ENCODE measurements around the gene C2orf80. TPM values are rescaled to one million over a fixed set of nuclear protein-coding genes. Genes with fewer than 3 reads are reported as not detected.

Gene C2orf80
- total RNA-seq, 1 donor from 2014 or later, result not detected

DNA sequence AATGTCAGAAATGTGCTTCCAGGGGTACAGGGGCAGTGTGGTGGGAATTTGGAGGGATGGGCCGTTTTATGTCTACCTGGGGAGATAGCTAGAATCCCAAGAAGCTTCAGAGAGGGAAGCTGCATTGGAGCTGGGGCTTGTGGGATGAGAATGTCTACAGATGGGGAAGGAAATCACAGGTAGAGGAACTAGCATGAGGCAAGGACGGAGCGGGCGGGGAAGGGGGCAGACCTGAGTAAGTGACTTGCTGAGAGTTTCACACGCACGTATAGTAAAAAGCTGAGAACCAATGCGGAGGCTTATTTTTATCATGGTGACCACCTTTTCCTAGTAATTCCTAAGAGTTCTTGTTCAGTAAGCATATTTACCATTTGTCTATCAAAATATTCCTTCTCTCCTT lies 6.3 kb downstream of the C2orf80 start:
- no peak for ATAC-seq
- intact Hi-C loops (cut with micrococcal nuclease), result no loop called here
- no peak for DNase-seq

DNA sequence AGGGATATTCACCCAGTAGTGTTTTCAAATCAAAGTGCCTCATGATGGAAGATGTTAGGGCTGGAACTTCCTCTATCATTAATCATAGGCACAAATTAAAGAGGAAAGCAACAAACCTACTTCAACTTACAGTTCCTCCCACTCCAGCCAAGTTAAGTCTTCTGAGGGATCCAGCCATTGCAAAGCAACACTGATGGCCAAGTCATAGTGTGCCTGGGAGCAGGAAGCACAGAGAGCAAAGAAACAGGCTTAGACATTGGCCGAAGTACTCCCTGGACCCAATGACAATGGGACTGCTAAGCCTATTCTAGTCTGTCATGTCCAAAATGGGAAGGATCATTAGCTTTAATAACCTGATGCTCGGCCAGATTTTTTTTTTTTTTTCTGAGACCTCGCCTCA lies 7.0 kb downstream of the C2orf80 start:
- intact Hi-C loops (cut with micrococcal nuclease), result no loop called here
- no peak for DNase-seq
- ATAC-seq, result no peak

DNA sequence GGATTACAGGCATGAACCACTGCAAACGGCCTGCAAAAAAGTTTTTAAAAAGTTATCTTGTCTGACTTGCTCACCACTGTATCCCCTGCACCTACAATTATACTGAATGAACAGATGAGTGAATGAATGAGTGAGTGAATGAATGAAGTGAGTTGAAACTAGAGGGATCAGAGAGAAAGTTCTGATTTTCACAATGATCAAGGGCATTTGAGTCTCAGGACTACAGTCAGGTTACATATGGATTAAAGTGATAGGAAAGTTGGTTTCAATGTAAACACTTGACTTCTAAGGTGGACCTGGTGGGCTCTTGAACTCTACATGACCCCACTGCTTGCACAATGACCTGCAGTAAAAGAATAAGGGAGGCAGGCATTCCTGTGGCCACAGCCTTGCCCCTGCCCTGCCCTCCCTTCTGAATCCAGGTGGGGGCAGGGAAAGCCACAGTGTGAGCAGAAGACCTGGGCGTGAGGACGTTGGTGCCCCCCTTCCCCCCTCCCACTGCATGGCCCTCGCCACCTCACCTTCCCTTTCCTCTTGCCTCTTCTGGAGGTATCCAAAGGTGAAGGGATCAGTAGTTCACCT lies 10.7 kb downstream of the C2orf80 start:
- DNase-seq (no peak), ATAC-seq (no peak)
- intact Hi-C loops (cut with micrococcal nuclease), result no loop called here

DNA sequence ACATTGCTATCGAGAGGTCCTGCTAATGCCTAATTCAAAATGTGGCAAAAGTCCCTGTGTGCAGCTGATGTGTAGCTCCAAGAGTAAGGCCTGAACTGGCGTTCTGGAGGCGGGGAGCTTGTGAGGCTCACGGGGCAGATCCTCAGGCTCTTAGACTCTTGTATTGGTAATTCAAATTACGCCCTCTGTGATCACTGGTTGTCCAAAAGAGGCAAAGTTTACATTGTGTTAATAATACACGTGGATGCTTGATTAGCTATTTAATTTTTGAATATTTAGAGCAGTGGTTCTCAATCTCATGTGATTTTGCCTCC lies 14.0 kb downstream of the C2orf80 start:
- intact Hi-C loops (cut with micrococcal nuclease), result no loop called here
- DNase-seq (no peak), ATAC-seq (no peak)

DNA sequence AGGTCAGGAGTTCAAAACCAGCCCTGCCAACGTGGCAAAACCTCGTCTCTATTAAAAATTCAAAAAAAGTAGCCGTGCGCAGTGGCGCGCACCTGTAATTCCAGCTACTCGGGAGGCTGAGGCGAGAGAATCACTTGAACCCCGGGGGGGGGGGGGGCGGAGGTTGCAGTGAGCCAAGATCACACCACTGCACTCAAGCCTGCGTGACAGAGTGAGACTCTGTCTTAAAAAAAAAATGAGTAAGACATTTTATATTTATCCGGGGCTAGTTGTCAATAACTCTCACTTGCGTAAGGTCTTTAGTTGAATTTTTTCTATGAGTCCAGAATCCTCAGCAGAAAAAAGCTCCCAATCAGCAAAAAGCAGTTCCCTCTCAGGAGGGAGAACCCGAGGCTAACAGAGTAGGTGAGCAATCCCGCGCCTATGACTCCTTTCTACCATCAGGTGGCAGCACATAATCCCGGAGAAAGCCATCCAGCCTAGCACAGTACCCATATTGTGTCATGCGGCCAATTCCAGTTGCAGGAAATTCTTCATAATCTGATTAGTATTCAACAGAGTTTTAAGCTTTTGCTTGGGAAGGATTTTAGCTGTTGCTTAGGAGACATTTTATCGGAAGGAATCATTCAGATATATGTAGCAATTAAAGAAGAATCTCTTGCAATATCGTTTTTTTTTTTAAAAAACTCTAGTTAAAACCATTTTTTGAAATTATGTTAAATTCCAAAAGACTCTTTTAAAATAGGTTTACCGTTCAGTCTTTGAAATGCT lies 14.6 kb downstream of the C2orf80 start:
- ATAC-seq (peak; percentile 98), DNase-seq (peak; percentile 52)
- intact Hi-C loops (cut with micrococcal nuclease), result no loop called here

DNA sequence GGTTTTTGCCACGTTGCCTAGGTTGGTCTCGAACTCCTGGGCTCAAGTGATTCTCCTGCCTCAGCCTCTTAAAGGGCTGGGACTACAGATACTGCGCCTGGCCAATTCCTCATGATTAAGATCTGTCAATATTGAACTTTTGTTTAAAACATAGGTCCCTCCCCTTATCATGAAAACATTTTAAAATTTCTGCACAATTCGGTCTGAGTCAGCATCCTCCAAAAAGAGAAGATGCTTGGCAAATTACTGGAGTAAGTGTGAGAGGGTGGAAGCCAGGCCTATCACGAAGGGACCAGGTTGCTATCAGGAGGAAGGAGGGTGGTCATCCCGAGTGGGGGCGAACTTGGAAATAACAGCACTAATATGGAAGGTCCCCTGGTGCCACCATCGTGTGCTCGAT lies 15.7 kb downstream of the C2orf80 start:
- intact Hi-C loops (cut with micrococcal nuclease), result no loop called here
- ATAC-seq, result no peak

DNA sequence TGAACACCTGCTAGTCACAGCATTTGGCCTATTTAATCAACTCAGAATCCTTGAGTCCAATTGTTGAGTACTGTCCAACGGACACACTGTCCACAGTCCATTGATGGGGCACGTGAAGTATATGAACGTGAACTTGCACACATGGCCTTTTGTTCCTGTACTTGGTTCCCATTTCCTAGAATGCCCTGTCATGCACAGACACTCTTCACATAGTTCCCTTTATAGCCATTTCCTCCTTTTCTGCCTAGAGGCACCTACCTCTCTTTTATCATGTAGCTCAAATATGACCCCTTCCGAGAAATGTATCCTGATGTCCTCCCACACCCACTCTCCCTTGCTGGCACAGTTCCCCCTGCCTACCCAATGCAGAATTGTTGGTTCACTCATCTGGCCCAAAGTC lies 17.7 kb downstream of the C2orf80 start:
- intact Hi-C loops (cut with micrococcal nuclease), result no loop called here
- ATAC-seq, result peak; percentile 68
- no peak for DNase-seq

More for the DNA sequence above, 15.7 kb downstream of the C2orf80 start:
- no peak for DNase-seq

DNA sequence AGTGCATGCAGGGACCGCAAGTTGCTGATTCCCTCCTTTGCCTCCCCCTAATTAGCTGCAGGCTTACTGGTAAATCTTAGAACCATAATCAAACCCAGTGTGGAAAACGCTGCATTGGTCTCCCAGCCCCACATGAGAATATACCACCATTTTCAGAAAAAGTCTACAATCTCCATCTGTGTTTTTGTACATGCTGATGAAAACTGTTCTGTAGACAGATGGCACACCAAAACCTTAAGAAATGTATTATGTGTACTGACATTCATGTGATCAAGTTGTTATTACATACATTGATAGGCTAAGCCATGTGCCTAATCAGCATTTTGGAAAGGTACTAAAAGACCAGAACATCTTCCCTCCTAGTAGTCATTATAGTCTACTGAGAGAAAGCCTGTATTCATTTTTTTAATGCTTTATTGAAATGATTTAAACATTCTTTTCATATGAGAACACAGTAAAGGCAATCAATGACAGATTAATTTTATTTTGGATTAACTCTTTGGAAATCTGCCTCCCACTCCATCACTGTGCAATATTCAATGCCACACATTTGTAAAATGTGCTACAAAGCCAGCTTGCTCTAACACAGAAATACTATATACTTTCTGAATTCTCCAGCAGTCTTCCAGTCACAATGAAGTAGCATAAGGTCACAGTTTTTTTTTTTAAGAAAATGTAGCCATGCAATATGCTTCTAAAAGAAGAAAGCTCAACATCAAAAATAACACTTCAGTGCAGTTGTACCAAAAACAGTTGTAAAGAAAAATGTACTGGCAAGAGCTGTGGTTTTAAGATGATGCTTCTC lies 24.7 kb downstream of the C2orf80 start:
- no peak for DNase-seq
- no peak for ATAC-seq
- intact Hi-C loops (cut with micrococcal nuclease), result no loop called here

DNA sequence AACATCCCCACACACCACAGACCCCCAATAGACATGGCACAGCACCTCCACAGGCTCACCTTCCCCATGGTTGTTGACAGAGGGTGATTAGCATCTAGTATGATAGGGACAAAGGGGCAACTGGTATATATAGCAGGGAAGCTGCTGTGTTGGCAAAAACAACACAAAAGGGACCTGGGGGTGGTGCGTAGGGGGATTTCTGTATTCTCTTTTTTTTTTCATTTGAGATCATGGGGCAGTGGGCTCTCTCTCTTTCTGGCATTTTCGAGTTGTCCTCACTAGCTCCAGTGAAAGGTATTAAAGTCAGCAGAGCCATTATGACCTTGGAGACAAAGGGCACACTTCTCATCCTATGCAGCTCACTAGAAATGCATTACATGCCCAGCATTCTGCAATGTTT lies 26.3 kb downstream of the C2orf80 start, which contains the start of gene CRYGA:
CRYGA (minus strand) TSS at position 101 of the 400 bp plus-strand sequence; CDS start at position 68, 33 bp downstream.
- intact Hi-C loops (cut with micrococcal nuclease), result no loop called here
- ATAC-seq (no peak), DNase-seq (no peak)

DNA sequence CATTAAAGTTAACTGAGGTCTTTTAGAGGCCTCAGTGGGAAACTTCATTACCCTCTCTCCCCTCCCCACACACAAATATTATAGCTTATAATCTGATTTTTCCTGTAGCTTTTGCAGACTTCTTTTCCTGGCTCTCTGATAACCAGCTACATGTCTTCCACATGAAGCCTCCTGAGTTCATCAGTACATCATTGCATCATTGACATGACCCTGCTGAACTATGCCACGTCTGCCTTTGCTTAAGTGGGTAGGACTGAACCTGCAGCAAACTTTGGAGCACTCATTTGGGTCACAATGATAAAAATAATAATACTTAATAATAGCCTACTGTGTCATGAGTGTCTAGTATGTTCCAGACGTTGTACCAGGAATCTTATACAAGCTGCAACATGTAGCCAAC lies 33.4 kb downstream of the C2orf80 start:
- DNase-seq (no peak), ATAC-seq (no peak)
- intact Hi-C loops (cut with micrococcal nuclease), result no loop called here

DNA sequence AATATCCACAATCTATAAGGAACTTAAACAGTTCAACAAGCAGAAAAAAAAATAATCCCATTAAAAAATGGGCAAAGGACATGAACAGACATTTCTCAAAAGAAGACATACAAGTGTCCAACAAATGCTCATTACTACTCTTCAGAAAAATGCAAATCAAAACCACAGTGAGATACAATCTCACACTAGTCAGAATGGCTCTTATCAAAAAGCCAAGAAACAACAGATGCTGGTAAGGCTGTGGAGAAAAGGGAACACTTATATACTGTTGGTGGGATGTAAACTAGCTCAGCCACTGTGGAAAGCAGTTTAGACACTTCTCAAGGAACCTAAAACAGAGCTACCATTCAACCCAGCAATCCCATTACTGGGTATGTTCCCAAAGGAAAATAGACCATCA lies 36.7 kb downstream of the C2orf80 start:
- DNase-seq (no peak), ATAC-seq (no peak)
- intact Hi-C loops (cut with micrococcal nuclease), result no loop called here

DNA sequence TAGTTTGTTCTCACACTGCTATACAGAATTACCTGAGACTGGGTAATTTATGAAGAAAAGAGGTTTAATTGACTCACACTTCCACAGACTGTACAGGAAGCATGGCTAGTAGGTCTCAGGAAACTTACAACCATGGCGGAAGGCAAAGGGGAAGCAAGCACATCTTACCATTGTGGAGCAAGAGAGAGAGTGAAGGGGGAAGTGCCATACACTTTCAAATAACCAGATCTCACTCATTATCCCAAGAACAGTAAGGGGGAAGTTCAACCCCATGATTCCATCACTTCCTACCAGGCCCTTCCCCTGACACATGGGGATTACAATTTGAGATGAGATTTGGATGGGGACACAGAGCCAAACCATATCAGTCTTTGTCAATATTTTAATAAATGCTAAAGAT lies 38.9 kb downstream of the C2orf80 start:
- DNase-seq (no peak), ATAC-seq (no peak)
- intact Hi-C loops (cut with micrococcal nuclease), result no loop called here

DNA sequence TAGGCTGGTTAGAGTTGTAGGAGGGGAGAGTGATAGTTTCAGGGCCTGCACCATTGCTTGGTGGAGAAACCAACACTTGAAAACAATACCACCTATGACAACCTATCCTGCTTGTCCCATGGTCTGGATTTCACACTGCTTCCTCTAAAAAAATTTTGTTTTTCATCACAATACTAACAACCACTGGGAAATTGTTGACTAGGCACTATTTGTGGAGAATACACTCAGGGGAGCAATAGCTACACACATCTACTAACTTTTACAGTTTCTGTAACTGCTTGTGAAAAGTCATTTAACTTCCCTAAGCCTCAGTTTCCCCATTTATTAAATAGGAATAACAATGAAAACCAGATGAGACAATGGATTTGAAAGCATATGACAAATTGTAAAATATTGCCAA lies 39.7 kb downstream of the C2orf80 start:
- intact Hi-C loops (cut with micrococcal nuclease), result no loop called here
- DNase-seq (no peak), ATAC-seq (no peak)

DNA sequence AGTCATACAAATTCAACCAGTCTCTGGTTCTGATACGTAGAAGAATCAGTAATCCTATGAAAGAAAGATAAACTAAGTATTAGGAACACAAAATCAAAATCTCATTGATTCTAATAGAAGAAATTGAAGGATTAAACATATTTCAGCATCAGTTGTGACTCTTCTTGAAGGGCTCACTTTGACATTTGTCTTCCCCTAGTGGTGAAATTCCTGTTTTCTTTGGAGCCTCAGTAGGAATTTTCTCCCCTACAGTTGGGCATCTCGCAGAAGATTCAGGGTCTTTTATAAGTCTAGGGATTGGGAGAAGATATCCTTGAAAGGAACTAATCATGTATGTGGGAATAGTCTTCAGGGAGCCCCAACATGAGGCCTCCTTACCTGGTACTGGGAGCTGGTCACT lies 41.0 kb downstream of the C2orf80 start:
- ATAC-seq, result no peak
- DNase-seq, result no peak
- intact Hi-C loops (cut with micrococcal nuclease), result no loop called here

DNA sequence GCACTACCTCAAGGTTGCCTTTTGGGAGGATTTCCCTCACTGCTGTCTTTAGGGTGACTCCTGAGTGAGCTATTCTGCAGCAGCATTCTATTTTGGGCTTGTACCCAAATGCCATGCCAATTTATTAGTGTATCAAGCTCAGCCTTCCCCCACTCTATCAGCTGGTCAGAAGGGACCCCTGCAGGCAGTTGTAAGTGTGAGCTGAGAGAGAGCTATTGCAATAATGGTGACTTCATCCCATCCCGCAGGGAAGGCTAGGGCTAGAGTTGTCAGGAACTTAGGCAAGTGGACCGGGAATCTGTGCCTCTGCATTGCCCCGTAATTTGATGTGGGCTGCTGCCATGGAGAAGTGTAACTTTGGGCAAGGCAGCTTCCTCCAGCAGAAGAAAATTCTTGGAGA lies 42.1 kb downstream of the C2orf80 start:
- DNase-seq (no peak), ATAC-seq (no peak)
- intact Hi-C loops (cut with micrococcal nuclease), result no loop called here

DNA sequence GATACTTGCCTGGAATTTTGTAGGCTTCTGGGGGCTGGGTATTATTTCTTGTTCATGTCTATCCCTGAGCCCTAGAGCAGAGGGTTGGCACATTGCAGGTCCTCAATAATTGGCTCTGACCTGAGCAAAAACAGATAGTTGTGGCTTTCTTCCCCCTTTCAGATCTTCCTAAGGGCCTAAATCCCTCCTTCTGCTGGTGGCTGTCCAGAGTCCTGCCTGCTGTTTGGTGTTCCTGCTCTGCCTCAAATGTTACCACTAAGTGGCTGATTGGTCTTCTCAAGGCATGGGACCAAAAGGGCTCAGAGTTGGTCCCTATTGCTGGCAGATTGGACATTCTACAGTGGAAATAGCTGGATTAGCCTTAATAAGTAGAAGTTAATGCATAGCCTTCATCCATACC lies 42.8 kb downstream of the C2orf80 start:
- DNase-seq (no peak), ATAC-seq (no peak)
- intact Hi-C loops (cut with micrococcal nuclease), result no loop called here

DNA sequence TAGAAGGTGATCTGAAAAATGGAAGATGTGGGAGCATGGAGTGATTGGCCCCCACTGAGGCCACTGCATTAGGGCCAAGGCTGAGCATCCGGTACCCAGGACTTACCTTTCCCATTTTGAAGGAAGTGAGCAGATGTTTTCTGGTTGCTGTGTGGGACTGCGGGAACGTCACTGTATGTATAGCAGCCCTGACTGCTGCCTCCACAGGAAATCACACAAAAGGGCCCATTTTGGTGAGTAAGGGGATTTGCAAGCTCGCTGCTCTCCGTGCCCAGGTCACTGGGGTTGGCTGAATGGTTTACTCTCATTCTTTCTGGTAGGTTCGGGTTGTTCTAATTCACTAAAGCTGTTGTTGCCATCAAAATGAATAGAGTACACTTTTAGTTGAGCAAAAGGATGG lies 43.8 kb downstream of the C2orf80 start, which contains the start of gene CRYGB:
CRYGB (minus strand) TSS at position 153 of the 400 bp plus-strand sequence; CDS start at position 115, 38 bp downstream.
- DNase-seq (no peak), ATAC-seq (no peak)
- intact Hi-C loops (cut with micrococcal nuclease), result no loop called here

DNA sequence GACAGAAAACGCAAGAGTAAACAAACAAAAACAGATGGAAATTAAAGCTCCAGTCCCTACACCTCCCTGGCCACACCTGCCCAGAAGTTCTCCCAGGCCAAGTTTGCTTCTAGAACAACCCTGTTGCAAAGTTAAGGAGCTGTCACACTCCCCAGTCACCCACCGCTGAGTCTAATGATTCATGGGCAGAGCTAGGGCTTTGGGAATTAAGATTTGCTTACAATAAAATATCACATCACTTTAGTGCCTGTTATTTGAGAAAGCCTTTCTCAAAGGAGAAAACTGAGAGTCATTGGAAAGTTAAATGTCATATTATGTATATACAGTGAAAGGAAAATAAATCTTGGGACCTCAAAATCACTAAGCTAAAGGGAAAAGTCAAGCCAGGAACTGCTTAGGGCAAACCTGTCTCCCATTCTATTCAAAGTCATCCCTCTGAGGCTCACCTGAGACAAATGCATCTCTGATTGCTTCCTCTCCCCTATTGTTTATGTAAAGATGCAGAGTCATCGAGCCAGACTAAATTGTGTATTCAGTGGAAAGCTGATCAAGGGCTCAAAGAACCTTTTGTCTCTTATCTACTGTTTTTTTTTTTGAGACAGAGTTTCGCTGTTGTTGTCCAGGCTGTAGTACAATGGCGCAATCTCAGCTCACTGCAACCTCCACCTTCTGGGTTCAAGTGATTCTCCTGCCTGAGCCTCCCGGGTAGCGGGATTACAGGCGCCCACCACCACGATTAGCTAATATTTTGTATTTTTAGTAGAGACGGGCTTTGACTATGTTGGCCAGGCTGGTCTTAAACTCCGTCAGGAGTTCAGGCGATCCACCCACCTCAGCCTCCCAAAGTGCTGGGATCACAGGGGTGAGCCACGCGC lies 46.7 kb downstream of the C2orf80 start:
- ATAC-seq (no peak), DNase-seq (no peak)
- intact Hi-C loops (cut with micrococcal nuclease), result no loop called here

DNA sequence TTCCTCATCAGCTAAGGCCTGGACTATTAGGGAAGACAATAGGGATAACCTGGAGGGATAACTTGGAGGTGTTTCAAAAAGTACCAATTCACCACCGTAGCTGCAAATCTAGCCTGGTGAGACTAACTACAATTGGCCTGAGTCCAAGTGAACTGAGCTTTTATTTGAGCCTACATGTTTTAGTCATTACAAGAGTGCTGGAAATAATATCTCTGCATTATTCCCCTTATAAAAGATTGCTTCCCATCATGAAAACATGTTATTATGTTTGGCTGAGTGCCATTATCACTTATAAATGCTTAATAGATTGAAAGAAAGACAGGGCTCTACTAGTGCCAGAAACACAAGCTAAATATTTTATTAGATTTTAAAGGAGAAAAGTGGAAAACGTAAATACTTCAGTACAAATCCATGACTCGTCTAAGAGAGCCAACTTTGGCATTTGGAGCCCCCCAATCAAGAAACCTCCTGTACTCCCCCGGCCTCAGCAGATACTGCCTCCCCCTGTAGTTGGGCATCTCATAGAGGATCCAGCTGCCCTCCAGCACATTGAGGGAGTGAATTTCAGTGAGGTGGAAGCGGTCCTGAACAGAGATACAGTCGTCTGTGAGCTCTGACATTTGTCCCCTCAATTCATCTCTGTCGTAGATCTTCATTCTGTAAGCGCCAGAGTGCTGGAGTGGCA lies 47.4 kb downstream of the C2orf80 start:
- ATAC-seq (no peak), DNase-seq (no peak)
- intact Hi-C loops (cut with micrococcal nuclease), result no loop called here

All from left ventricle myocardium superior (tissue), 1 donor.